CD4-positive, alpha-beta T cell (primary cell): ENCODE results near the gene NARS2. TPM values are rescaled to one million over a fixed set of nuclear protein-coding genes. Genes with fewer than 3 reads are reported as not detected.

Experiments
- ATAC-seq: fragments of 200-7000 bp; cut with Tn5 transposase; one replicate; pipeline ENCODE4 v1.10.0; 2022; ENCODE audit warnings: mild to moderate bottlenecking; ENCODE audit not compliant: poor library complexity
- CTCF ChIA-PET: fragments of 350-600 bp; sonication (Branson Sonifier 250); formaldehyde crosslinking; loops from one replicate; lab custom pipeline; 2021; ENCODE audit warnings: antibody characterized with exemption, inconsistent platforms; lab: Charles Lee
- POLR2A ChIA-PET: fragments of 350-600 bp; sonication (Branson Sonifier 250); formaldehyde crosslinking; loops from one replicate; lab custom pipeline; 2021; ENCODE audit warnings: antibody characterized with exemption, inconsistent platforms; lab: Charles Lee
- DNase-seq, 14 experiments: peaks; one replicate each; pipeline ENCODE4 v3.0.0-alpha.2; 2013 to 2020; ENCODE audit warnings: mixed read lengths in 2 of 14
- H3K27ac ChIP-seq, 2 donors: one replicate each; pipeline versions ENCODE4 v1.5.1 to v1.7.0; 2013; ENCODE audit warnings: low read length in 2 of 2, low read depth in 1 of 2, mild to moderate bottlenecking in 1 of 2
- H3K27me3 ChIP-seq, 2 experiments: 1 replicate in 1 of 2; 2 replicates in 1 of 2; pipeline versions ENCODE4 v1.6.1 to v1.7.0; 2013; ENCODE audit warnings: low read length in 2 of 2, control low read depth in 1 of 2, mild to moderate bottlenecking in 1 of 2, moderate library complexity in 1 of 2; ENCODE audit not compliant: insufficient read depth in 2 of 2, control insufficient read depth in 1 of 2
- H3K36me3 ChIP-seq: one replicate; pipeline ENCODE4 v1.6.1; 2013; ENCODE audit warnings: low read length, control low read depth; ENCODE audit not compliant: insufficient read depth
- H3K4me1 ChIP-seq: one replicate; pipeline ENCODE4 v1.6.1; 2013; ENCODE audit warnings: low read length, control low read depth; ENCODE audit not compliant: insufficient read depth
- H3K4me3 ChIP-seq: one replicate; pipeline ENCODE4 v1.5.1; 2013; ENCODE audit warnings: mild to moderate bottlenecking, low read length, moderate library complexity
- H3K9me3 ChIP-seq, 2 experiments: 1 replicate in 1 of 2; 2 replicates in 1 of 2; pipeline versions ENCODE4 v1.6.1 to v1.7.0; 2013; ENCODE audit warnings: low read length in 2 of 2, mild to moderate bottlenecking in 2 of 2, control low read depth in 1 of 2, moderate library complexity in 1 of 2; ENCODE audit not compliant: control insufficient read depth in 1 of 2, insufficient read depth in 1 of 2
- H3K27ac Mint-ChIP-seq: one replicate; pipeline ENCODE4 v1.8.0; 2020; ENCODE audit warnings: mixed read lengths
- H3K27me3 Mint-ChIP-seq: one replicate; pipeline ENCODE4 v1.8.0; 2021; ENCODE audit warnings: mixed read lengths
- H3K36me3 Mint-ChIP-seq: one replicate; pipeline ENCODE4 v1.8.0; 2021; ENCODE audit warnings: low read depth, mixed read lengths
- H3K4me1 Mint-ChIP-seq: one replicate; pipeline ENCODE4 v1.8.0; 2021; ENCODE audit warnings: low read depth, mixed read lengths
- H3K4me3 Mint-ChIP-seq: one replicate; pipeline ENCODE4 v1.8.0; 2020; ENCODE audit warnings: mild to moderate bottlenecking, mixed read lengths
- H3K9me3 Mint-ChIP-seq: one replicate; pipeline ENCODE4 v1.8.0; 2020; ENCODE audit warnings: mixed read lengths
- intact Hi-C, 2 experiments: fragments of 100-400 bp; cut with DNase I in 1 of 2; cut with micrococcal nuclease in 1 of 2; formaldehyde crosslinking; loops; one replicate each; pipeline versions ENCODE4 v1.15.1 to v1.9.0; 2023 to 2025; cut with DNase I, micrococcal nuclease
- total RNA-seq, 174 experiments: library from RNA in 2 of 174; stranded (reverse) in 2 of 174; gene quantifications; one replicate each; pipeline ENCODE4 v1.2.3 and lab custom pipeline; 2021 to 2026
- TF ChIP-seq, protein P1 (sequence below): fragments of 200-600 bp; IDR thresholded peaks from one replicate; pipeline ENCODE4 v1.8.0; 2022; ENCODE audit warnings: antibody characterized with exemption, mild to moderate bottlenecking

Gene NARS2
- total RNA-seq, 2 experiments from 2014 or later, result 8.7 to 9.3 TPM

GRCh38 chr11:78428773-78429172, 145.9 kb downstream of the NARS2 start:
- TF ChIP-seq, protein P1, sequence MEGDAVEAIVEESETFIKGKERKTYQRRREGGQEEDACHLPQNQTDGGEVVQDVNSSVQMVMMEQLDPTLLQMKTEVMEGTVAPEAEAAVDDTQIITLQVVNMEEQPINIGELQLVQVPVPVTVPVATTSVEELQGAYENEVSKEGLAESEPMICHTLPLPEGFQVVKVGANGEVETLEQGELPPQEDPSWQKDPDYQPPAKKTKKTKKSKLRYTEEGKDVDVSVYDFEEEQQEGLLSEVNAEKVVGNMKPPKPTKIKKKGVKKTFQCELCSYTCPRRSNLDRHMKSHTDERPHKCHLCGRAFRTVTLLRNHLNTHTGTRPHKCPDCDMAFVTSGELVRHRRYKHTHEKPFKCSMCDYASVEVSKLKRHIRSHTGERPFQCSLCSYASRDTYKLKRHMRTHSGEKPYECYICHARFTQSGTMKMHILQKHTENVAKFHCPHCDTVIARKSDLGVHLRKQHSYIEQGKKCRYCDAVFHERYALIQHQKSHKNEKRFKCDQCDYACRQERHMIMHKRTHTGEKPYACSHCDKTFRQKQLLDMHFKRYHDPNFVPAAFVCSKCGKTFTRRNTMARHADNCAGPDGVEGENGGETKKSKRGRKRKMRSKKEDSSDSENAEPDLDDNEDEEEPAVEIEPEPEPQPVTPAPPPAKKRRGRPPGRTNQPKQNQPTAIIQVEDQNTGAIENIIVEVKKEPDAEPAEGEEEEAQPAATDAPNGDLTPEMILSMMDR, result no peak
- Mint-ChIP-seq H3K36me3 (peaks cover 6% of the 10 kb centered on the region), H3K4me1 (no peaks in the 10 kb centered on the region), H3K9me3 (no peaks in the 10 kb centered on the region), H3K4me3 (no peak overlapping the region), H3K27ac (no peak overlapping the region), H3K27me3 (no peaks in the 10 kb centered on the region)
- ATAC-seq, result no peak
- CTCF ChIA-PET, result interaction anchor here (1.5 kb wide), 1 partner anchor 10 kb away, joined by 4 read pairs; no protein-coding TSS in a partner anchor
- Histone ChIP-seq H3K4me1 (no peaks in the 10 kb centered on the region), H3K27me3 (no peaks in the 10 kb centered on the region), H3K27ac (no peak overlapping the region), H3K9me3 (no peaks in the 10 kb centered on the region), H3K4me3 (no peak overlapping the region), H3K36me3 (no peaks in the 10 kb centered on the region)
- intact Hi-C loops, result no loop called here
- POLR2A ChIA-PET, result no interaction called here
- no peak for DNase-seq

DNA sequence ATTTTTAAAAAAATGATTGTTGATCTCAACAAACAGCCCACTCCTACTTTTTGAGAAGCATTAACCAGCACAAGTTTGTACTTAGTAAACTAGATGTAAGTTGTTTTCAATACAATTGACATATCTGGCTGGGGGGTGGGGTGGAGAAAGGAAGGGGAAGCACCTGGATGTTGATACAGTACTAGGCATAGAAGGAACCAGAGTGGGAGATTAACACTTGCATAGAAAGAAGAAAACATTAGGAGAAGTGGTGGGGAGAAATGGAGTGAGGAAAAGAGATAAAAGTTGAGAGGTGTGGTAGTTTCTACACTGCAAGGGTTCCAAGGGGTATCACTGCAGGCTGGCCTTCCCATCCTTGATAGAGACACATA, 146.4 kb downstream of the NARS2 start:
- DNase-seq (no peak), ATAC-seq (no peak)
- Histone ChIP-seq H3K4me1 (no peaks in the 10 kb centered on the region), H3K27me3 (no peaks in the 10 kb centered on the region), H3K4me3 (no peak overlapping the region), H3K9me3 (no peaks in the 10 kb centered on the region), H3K36me3 (no peaks in the 10 kb centered on the region), H3K27ac (no peak overlapping the region)
- H3K36me3 Mint-ChIP-seq, result peaks cover 6% of the 10 kb centered on the region
- POLR2A ChIA-PET, result no interaction called here
- no peak overlapping the region for H3K27ac Mint-ChIP-seq
- no peaks in the 10 kb centered on the region for H3K4me1 Mint-ChIP-seq
- intact Hi-C loops, result no loop called here
- CTCF ChIA-PET, result interaction anchor here (1.5 kb wide), 1 partner anchor 9 kb away, joined by 4 read pairs; no protein-coding TSS in a partner anchor
- TF ChIP-seq, protein P1, result no peak
- H3K27me3 Mint-ChIP-seq, result no peaks in the 10 kb centered on the region
- H3K4me3 Mint-ChIP-seq, result no peak overlapping the region
- H3K9me3 Mint-ChIP-seq, result no peaks in the 10 kb centered on the region

DNA sequence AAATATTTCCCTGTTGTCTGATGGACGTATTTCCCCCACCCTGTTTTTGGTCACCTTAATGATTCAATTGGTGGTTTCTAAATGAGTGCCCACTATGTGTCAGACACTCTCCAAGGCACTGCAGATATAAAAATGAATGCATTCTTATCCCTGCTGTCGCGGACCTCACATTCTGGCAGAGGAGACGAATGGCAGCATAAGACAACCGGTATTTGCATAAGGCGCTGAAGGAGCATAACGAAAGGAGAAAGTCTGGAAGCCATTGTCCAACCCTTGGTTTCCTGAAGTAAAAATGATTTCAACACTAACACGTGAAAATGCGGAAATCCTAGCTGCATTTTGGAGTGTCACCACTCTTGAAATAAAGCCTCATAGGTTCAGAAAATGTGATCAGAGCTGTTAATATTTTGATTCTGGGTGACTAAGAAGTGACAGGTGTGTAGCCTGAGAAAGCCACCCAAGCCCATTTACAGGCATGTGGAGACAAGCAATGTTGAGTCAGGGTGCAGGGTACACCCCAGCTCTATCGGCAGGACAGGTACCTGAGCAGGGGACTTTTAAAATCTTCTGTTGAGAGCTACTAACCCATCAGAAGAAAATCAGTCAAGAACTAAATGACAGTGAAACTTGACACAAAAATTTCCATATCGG, 146.9 kb downstream of the NARS2 start:
- no peaks in the 10 kb centered on the region for H3K9me3 Mint-ChIP-seq
- peaks cover 6% of the 10 kb centered on the region for H3K36me3 Mint-ChIP-seq
- H3K27me3 Mint-ChIP-seq, result no peaks in the 10 kb centered on the region
- no peaks in the 10 kb centered on the region for H3K36me3 ChIP-seq
- peak in 2 of 14 experiments; percentile 42 to 55 for DNase-seq
- intact Hi-C loops, result no loop called here
- ChIA-PET CTCF (no interaction called here), POLR2A (interaction anchor here (1.1 kb wide), 1 partner anchor 9 kb away, joined by 3 read pairs; no protein-coding TSS in a partner anchor)
- no peak overlapping the region for H3K4me3 Mint-ChIP-seq
- no peak for ATAC-seq
- H3K9me3 ChIP-seq, result no peaks in the 10 kb centered on the region
- H3K4me3 ChIP-seq, result no peak overlapping the region
- H3K27ac ChIP-seq, result no peak overlapping the region
- H3K4me1 ChIP-seq, result no peaks in the 10 kb centered on the region
- H3K27ac Mint-ChIP-seq, result no peak overlapping the region
- H3K27me3 ChIP-seq, result no peaks in the 10 kb centered on the region
- H3K4me1 Mint-ChIP-seq, result no peaks in the 10 kb centered on the region
- TF ChIP-seq, protein P1, result no peak
